B cell (primary cell): ENCODE measurements around the gene ZNF280C.

Experiments used
- EZH2 ChIP-seq: IDR thresholded peaks from 2 replicates; pipeline ENCODE4 v1.6.1; 2012; ENCODE audit warnings: borderline replicate concordance, low read depth, mild to moderate bottlenecking, moderate library complexity, low read length; ENCODE audit not compliant: insufficient read depth, poor library complexity, severe bottlenecking
- TF ChIP-seq, protein P1 (sequence below): fragments of 200-600 bp; IDR thresholded peaks from one replicate; pipeline ENCODE4 v1.8.0; 2022; ENCODE audit warnings: antibody characterized with exemption, mild to moderate bottlenecking

DNA sequence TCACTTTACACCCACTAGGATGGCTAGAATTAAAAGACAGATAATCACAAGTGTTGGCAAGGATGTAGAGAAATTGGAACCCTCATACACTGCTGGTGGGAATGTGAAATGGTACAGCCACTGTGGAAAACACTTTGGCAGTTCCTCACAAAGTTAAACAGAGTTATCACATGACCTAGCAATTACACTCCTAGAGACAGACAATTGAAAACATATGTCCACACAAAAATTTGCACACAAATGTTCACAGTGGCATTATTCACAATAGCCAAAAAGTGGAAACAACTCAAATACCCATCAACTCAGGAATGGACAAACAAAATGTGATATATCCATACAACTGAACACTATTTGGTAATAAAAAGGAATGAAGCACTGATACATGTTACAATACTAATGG, 5.7 kb downstream of the ZNF280C start:
- TF ChIP-seq, protein P1, sequence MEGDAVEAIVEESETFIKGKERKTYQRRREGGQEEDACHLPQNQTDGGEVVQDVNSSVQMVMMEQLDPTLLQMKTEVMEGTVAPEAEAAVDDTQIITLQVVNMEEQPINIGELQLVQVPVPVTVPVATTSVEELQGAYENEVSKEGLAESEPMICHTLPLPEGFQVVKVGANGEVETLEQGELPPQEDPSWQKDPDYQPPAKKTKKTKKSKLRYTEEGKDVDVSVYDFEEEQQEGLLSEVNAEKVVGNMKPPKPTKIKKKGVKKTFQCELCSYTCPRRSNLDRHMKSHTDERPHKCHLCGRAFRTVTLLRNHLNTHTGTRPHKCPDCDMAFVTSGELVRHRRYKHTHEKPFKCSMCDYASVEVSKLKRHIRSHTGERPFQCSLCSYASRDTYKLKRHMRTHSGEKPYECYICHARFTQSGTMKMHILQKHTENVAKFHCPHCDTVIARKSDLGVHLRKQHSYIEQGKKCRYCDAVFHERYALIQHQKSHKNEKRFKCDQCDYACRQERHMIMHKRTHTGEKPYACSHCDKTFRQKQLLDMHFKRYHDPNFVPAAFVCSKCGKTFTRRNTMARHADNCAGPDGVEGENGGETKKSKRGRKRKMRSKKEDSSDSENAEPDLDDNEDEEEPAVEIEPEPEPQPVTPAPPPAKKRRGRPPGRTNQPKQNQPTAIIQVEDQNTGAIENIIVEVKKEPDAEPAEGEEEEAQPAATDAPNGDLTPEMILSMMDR, result no peak
- no peak for TF ChIP-seq EZH2
